ENCODE results near the gene CHRDL2.

GRCh38 chr11:74719011-74719410, 12.2 kb downstream of the CHRDL2 start:
- no peak for TF ChIP-seq CTCF (IDR thresholded peaks at IDR 0.05)
- TF ChIP-seq POLR2A (IDR thresholded peaks at IDR 0.05) = no peak
